K562 (cell line): ENCODE results near the gene ARMH4. TPM values are rescaled to one million over a fixed set of nuclear protein-coding genes. Genes with fewer than 3 reads are reported as not detected.

Experiments
- FOSL1 ChIP-seq: fragments of 200-800 bp; sonication (Bioruptor generic); conservative IDR thresholded peaks from 2 replicates; pipeline ENCODE4 v1.6.1; 2016; ENCODE audit warnings: missing genetic modification characterization, missing compliant biosample characterization
- FOXP4 ChIP-seq: sonication (generic); formaldehyde crosslinking; IDR thresholded peaks from 2 replicates; pipeline ENCODE4 v1.8.0; 2022; ENCODE audit warnings: mild to moderate bottlenecking, missing genetic modification reagents, borderline replicate concordance
- HMGN3 ChIP-seq: IDR thresholded peaks from 2 replicates; pipeline ENCODE4 v1.6.1; 2011; ENCODE audit warnings: borderline replicate concordance, low read depth, mild to moderate bottlenecking, mixed read lengths, low read length; ENCODE audit not compliant: insufficient read length; ENCODE audit errors: extremely low read depth
- JUND ChIP-seq, 2 experiments: IDR thresholded peaks; 2 replicates in 1 of 2; 3 replicates in 1 of 2; pipeline ENCODE4 v1.6.1; 2011; ENCODE audit warnings: borderline replicate concordance in 2 of 2, low read depth in 2 of 2, low read length in 2 of 2, improper control_type of control experiment in 1 of 2, missing biosample characterization in 1 of 2, missing genetic modification characterization in 1 of 2, missing genetic modification reagents in 1 of 2
- MAFG ChIP-seq: fragments of 450-650 bp; conservative IDR thresholded peaks from 2 replicates; pipeline ENCODE4 v1.6.1; 2016; ENCODE audit warnings: missing genetic modification characterization, missing compliant biosample characterization
- MEF2D ChIP-seq: conservative IDR thresholded peaks from 2 replicates; pipeline ENCODE4 v1.6.1; 2016; ENCODE audit warnings: low read depth, missing genetic modification characterization, missing compliant biosample characterization
- MLX ChIP-seq, 2 experiments: fragments of 450-650 bp in 1 of 2; sonication (generic) in 1 of 2; formaldehyde crosslinking; conservative IDR thresholded peaks; 2 replicates each; pipeline versions ENCODE4 v1.4.0 to v1.8.1; 2020 to 2022; ENCODE audit warnings: mild to moderate bottlenecking in 1 of 2, missing genetic modification reagents in 1 of 2
- NR2F6 ChIP-seq: fragments of 450-650 bp; formaldehyde crosslinking; IDR thresholded peaks from 2 replicates; pipeline ENCODE4 v1.4.0; 2020; ENCODE audit warnings: mild to moderate bottlenecking
- POLR2G ChIP-seq: fragments of 200-400 bp; formaldehyde crosslinking; IDR thresholded peaks from 2 replicates; pipeline ENCODE4 v1.6.1; 2017; ENCODE audit warnings: low read depth, mild to moderate bottlenecking, antibody characterized with exemption, low read length, moderate library complexity
- SMARCA5 ChIP-seq: fragments of 450-650 bp; IDR thresholded peaks from 2 replicates; pipeline ENCODE4 v1.6.1; 2016
- YBX1 ChIP-seq: fragments of 450-650 bp; IDR thresholded peaks from 2 replicates; pipeline ENCODE4 v1.7.1; 2016; ENCODE audit warnings: mild to moderate bottlenecking
- ZNF143 ChIP-seq: sonication (generic); formaldehyde crosslinking; IDR thresholded peaks from 2 replicates; pipeline ENCODE4 v1.9.0; 2022; ENCODE audit warnings: mild to moderate bottlenecking, missing genetic modification reagents
- ZNF561 ChIP-seq: fragments of 450-650 bp; formaldehyde crosslinking; conservative IDR thresholded peaks from 2 replicates; pipeline ENCODE4 v1.4.0; 2020; ENCODE audit warnings: mild to moderate bottlenecking, moderate library complexity
- ZNF586 ChIP-seq: fragments of 450-650 bp; formaldehyde crosslinking; conservative IDR thresholded peaks from 2 replicates; pipeline ENCODE4 v1.4.0; 2020; ENCODE audit warnings: mild to moderate bottlenecking, moderate library complexity
- ZNF764 ChIP-seq: fragments of 250-450 bp; sonication (Bioruptor Pico); IDR thresholded peaks from 2 replicates; pipeline ENCODE4 v1.4.0; 2020; ENCODE audit warnings: low read depth, mild to moderate bottlenecking, moderate library complexity
- polyA plus RNA-seq, 8 experiments: library from polyadenylated mRNA; depleted of rRNA in 4 of 8; stranded (reverse) in 5 of 8; unstranded in 3 of 8; fragments of >200 nt; fragmentation: Nextera tagmentation in 2 of 8; fragmentation: Illumina TruSeq in 1 of 8; extraction: Ambion mirVana in 2 of 8; extraction: Trizol in 1 of 8; gene quantifications; 2 replicates each; pipeline versions ENCODE4 v1.2.1 to v1.2.3, GENCODE V29; 2011 to 2014; ENCODE audit warnings: inconsistent platforms in 1 of 8, missing spikeins in 1 of 8
- total RNA-seq, 7 experiments: library from RNA; depleted of rRNA in 6 of 7; stranded (reverse); fragments of >200 nt in 6 of 7; fragmentation: Illumina TruSeq in 2 of 7; extraction: Trizol in 2 of 7; gene quantifications; 2 replicates each; pipeline versions ENCODE4 v1.2.1 to v1.2.3, GENCODE V29; 2011 to 2021; ENCODE audit warnings: low replicate concordance in 1 of 7
- TF ChIP-seq, protein P1 (sequence below): fragments of 450-650 bp; formaldehyde crosslinking; IDR thresholded peaks from 2 replicates; pipeline ENCODE4 v1.4.0; 2020; ENCODE audit warnings: mild to moderate bottlenecking, moderate library complexity

ARMH4 gene
- total and polyA plus RNA-seq, 9 of the 15 experiments (the other 6 are each of a cell fraction or from before 2014, with no cell fraction given): 0.06 to 0.98 (median 0.07) TPM; not detected in 2

GRCh38 chr14:58082491-58083098 is 69.4 kb downstream of the ARMH4 start (continued):
- TF ChIP-seq ZNF586 (CRISPR knock-in tag): no peak
- TF ChIP-seq FOSL1 (tag): peak; percentile 68
- TF ChIP-seq MLX (CRISPR knock-in tag; conservative IDR thresholded peaks at IDR 0.05): no peak
- no peak for TF ChIP-seq ZNF561 (CRISPR knock-in tag)
- TF ChIP-seq SMARCA5: no peak
- TF ChIP-seq FOXP4 (CRISPR knock-in tag): no peak
- TF ChIP-seq ZNF143 (CRISPR knock-in tag): no peak
- TF ChIP-seq, protein P1, sequence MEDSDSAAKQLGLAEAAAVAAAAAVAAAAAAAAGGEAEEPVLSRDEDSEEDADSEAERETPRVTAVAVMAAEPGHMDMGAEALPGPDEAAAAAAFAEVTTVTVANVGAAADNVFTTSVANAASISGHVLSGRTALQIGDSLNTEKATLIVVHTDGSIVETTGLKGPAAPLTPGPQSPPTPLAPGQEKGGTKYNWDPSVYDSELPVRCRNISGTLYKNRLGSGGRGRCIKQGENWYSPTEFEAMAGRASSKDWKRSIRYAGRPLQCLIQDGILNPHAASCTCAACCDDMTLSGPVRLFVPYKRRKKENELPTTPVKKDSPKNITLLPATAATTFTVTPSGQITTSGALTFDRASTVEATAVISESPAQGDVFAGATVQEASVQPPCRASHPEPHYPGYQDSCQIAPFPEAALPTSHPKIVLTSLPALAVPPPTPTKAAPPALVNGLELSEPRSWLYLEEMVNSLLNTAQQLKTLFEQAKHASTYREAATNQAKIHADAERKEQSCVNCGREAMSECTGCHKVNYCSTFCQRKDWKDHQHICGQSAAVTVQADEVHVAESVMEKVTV (CRISPR knock-in tag): no peak
- TF ChIP-seq JUND (IDR thresholded peaks at IDR 0.05; ENCODE audit: borderline replicate concordance, low read depth, low read length): peak; percentile 57; the same call in 1 of the 2 replicates
- peak; percentile 65; the same call in 2 of the 3 replicates for TF ChIP-seq JUND (tag; IDR thresholded peaks at IDR 0.05; ENCODE audit: borderline replicate concordance, low read depth, low read length)
- no peak for TF ChIP-seq YBX1
- TF ChIP-seq HMGN3: no peak
- TF ChIP-seq MAFG (tag): peak; percentile 23
- TF ChIP-seq POLR2G: no peak
- TF ChIP-seq ZNF764 (CRISPR knock-in tag): no peak
- 0 out of 2 replicates have a peak, but pooled peaks have one; percentile 24 for TF ChIP-seq MEF2D (tag)
- no peak for TF ChIP-seq NR2F6 (CRISPR knock-in tag)
- TF ChIP-seq, all 486 proteins: peak for 10
